HTERT RPE-1 (cell line): ENCODE measurements around the gene TSACC.

ENCODE experiments used
- in situ Hi-C: fragments of 300-500 bp; cut with MboI; formaldehyde crosslinking; loops from 4 replicates; pipeline ENCODE4 v1.14.3; 2020; ENCODE audit warnings: low sequenced_read_pairs

TSACC gene

DNA sequence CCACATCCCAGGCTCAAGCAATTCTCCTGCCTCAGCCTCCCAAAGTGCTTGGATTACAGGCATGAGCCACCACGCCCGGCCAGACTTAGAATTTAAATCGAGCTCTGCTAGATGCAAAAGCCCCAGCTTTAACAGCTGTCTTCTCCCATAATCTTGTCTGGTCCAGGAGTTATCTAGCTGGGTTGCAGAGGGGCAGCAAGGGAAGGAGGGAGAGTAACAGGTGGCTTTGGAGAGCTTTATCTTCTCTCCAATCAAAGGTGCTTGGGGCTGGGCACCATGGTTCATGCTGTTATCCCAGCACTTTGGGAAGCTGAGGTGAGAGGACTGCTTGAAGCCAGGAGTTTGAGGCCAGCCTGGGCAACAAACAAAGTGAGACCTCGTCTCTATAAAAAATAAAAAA, 34.5 kb downstream of the TSACC start:
- in situ Hi-C loops: no loop called here

DNA sequence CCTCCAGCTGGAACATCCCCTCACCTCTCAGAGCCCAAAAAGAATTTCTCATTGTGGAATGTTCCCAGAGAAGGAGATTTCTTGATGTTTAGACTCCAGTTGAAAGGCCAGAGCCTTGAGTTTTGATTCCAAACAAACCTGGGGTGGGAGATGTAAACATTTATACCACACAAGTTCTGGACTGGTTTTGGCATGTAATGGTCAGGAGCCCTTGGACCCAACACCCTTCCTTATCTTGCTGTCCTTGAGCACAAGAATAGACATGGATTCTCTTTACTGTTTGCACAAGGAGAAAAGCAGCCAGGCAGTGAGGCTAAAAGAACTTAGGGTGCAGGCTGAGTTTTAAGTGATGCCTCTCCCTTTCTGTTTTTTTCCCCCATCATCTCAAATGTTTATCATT, 35.2 kb downstream of the TSACC start:
- in situ Hi-C loops: no loop called here

DNA sequence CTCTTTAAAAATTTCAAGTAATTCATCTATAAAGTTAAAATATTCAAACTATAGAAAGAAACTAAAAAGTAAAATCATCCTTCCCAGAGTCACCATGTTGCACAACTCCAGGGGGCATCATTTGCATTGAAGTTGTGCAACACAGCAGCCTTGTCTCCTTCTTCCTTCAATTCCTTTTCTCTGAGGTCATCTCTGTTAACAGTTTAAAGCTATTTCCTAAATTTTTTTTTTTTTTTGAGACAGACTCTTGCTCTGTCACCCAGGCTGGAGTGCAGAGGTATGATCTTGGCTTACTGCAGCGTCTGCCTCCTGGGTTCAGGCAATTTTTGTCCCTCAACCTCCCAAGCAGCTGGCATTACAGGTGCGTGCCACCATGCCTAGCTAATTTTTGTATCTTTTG, 37.8 kb downstream of the TSACC start:
- in situ Hi-C loops: no loop called here

DNA sequence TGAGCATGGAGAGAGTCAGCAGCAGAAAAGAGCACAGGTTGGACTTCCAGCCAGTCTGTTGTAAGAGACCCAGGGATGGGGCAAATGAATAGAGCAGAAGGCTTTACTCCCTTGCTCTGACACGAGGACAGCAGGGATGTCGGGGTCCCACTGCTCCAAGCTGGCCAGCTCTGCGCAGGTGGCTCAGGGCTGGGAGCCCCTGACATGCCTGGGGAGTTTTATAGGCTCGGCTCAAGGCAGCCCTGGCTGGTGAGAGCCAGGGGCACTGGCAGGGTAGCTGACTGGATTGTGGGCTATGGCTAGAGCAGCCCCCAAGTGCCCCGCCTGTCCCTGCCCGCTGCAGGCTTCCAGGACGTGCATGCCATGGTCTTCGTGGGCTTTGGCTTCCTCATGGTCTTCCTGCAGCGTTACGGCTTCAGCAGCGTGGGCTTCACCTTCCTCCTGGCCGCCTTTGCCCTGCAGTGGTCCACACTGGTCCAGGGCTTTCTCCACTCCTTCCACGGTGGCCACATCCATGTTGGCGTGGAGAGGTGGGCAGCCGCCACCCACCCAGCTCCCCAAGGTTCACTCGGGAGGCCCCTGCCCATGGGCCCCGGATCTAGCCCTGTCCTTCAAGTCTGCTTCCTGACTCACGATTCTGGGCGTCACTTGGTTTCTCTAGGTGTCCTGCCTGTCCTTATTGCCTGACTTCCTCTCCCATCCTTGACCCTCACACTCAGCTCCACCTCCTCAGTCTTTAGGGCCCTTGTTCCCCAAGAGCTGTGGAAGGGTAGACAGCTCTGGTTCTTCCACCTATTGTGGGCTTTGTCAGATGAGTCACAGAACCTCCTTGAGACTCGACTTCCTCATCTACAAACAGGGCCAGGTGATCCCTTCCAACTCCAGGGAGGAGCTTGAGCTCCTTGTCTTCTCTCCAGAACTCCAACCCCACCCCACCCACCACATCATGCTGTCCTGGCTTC, 38.9 kb downstream of the TSACC start:
- in situ Hi-C loops: no loop called here

DNA sequence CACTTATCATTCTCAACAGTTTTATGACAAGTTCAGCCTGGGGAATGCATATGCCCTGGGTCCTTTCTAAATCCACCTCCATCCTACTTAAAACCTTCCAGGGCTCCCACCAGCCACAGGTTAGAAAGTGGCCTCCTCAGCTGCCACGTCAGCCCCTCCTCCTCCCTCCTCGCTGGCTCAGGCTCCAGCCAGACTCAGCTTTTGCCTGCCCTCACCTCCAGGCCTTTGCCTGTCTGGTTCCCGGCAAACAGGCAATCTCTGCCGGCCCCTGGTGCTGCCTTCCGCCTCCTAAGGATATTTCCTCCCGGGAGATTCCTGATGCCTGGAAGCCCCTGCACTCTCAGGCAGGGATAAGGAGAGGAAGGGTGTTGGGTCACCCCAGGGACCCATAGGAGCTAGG, 40.2 kb downstream of the TSACC start:
- in situ Hi-C loops: no loop called here

DNA sequence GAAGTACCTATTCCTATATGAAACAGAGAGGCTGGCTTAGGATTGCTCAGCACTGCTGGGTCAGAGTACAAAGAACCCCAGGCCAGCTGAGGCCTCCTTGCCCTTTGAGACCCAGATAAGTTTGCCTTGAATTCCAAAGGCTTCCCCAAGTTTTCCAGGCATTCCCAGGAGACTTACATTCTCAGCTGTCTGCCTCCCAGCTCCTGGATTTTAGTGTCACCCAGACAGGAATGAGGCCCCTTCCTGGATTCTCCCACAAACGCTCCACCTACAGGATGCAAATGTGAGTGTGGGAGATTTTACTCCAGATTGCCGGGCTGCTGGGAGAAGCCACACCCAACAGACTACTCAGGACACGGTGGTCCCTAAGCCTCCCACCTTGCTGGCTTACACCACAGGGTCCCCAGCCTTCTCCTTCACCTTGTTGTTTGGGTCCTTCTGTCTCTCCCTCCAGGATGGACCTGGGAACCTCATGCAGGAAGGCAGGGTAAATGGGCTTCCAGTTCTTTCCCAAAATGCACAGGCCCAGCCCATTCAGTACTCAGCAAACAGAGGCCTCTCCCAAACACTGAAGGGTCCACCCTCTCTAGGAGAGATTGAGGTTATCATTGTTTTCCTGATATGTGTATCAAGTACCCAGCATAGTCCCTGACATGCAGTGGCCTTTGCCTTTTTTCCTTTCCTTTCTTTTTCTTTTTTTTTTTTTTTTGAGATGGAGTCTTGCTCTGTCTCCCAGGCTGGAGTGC, 41.3 kb downstream of the TSACC start:
- in situ Hi-C loops: no loop called here

DNA sequence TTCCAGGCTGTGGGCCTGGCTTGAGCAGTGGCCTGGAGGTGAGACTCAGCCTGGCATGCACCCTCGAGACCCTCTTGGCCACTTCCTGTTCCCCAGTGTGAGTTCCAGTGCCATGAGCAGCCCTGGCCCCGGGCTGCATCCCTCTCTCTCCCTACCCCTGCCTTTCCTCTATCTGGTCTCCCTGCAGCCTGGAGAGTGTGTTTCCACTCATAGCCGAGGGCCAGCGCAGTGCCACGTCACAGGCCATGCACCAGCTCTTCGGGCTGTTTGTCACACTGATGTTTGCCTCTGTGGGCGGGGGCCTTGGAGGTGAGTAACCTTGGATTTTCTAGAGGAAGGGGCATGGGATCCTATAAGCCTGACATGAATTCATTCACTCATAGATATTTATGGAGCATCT, 44.2 kb downstream of the TSACC start:
- in situ Hi-C loops: no loop called here

DNA sequence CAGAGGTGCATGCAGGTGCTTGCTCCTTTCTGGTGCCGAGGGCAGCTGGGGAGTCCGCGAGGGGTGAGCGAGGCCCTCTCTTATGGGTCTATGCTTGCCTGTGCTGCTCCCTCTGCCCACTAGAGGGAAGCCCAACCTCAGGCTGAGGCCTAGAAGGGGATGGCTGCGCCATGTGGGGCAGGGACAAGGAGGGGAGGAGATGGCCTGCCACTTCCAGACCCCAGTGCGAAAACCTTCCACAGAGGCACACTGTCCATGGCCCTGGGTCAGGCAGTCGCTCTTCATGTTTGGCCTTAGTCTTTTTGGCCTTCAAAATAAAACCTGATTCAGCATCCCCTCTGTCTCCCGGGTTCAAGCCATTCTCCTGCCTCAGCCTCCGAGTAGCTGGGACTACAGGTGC, 44.7 kb downstream of the TSACC start:
- in situ Hi-C loops: no loop called here

DNA sequence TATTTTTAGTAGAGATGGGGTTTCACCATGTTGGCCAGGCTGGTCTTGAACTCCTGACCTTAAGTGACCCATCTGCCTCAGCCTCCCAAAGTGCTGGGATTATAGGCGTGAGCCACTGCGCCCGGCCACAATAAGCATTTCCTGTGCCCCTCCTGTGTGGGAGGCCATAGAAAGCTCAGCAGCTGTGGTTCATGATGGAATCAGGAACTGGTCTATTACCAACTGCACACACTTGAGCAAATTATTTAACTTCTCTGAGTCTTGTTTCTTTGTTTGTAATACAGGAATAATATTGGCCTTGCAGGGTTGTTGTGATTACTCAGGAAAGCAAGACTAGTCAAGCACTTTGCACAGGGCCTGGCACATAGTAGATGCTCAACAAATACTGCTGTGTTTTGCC, 45.7 kb downstream of the TSACC start:
- in situ Hi-C loops: no loop called here

DNA sequence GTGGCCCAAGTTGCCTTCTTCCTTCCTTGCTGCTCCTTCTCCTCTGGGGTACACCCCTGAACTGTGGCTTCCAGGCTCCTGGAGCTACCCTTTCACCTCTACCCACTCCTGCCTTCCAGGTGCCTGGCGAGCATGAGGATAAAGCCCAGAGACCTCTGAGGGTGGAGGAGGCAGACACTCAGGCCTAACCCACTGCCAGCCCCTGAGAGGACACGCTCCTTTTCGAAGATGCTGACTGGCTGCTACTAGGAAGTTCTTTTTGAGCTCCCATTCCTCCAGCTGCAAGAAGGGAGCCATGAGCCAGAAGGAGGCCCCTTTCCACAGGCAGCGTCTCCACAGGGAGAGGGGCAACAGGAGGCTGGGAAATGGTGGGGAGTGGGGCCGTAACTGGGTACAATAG, 46.3 kb downstream of the TSACC start:
- in situ Hi-C loops: no loop called here

DNA sequence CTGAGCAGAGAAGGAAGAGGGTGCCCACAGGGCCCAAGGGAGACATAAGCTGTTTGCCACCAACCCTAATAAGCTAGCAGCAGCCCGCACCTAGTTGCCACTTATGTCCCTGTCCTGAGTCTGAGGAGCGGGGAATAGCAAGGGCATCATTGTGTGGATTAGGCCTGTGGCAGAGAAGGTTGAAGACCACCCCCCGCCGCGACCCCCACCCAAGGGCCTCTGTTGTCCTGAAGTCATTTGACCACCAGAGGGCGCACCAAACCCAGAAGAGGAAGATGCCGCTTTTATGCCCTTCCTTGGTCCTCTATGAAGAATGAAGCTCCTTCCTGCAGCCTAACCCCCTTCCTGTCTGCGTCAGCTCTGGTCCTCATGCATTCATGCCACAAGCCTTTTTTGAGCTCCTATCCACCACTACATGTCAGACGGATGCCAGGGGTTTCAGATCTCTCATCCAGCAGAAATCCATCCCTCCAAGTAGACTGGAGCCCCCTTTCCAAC, 47.3 kb downstream of the TSACC start:
- in situ Hi-C loops: no loop called here

DNA sequence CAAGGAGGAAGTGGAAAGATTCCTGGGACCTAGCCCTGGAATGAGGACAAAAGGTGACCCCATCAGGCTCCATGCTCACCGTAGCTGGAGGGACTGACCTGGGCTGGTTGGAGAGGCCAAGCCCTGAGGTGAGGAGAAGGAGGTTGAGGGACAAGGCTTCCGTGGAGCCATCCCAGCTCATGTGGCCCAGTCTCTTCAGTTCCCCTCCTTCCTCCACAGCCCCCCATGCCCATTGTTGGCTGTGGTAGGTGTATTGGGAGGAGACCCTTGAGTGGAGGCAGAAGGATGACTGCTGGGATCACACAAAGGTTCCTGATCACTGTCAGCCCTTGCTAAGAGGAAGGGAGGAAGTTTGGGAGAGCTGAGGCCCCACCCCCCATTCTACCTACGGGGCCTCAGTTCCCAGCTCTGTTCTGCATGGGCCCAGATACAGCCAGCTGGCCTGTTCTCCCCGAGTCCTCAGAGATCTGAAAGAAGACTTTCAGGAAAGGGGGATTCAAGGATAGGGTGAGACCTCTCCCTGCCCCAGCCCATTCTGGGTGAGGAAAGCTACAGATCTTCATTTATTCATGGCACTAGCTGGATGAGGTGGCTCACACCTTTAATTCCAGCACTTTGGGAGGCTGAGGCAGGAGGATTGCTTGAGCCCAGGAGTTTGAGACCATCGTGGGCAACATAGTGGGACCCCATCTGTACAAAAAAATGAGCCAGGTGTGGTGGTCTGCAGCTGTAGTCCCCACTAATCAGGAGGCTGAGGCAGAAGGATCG, 48.0 kb downstream of the TSACC start:
- in situ Hi-C loops: no loop called here

DNA sequence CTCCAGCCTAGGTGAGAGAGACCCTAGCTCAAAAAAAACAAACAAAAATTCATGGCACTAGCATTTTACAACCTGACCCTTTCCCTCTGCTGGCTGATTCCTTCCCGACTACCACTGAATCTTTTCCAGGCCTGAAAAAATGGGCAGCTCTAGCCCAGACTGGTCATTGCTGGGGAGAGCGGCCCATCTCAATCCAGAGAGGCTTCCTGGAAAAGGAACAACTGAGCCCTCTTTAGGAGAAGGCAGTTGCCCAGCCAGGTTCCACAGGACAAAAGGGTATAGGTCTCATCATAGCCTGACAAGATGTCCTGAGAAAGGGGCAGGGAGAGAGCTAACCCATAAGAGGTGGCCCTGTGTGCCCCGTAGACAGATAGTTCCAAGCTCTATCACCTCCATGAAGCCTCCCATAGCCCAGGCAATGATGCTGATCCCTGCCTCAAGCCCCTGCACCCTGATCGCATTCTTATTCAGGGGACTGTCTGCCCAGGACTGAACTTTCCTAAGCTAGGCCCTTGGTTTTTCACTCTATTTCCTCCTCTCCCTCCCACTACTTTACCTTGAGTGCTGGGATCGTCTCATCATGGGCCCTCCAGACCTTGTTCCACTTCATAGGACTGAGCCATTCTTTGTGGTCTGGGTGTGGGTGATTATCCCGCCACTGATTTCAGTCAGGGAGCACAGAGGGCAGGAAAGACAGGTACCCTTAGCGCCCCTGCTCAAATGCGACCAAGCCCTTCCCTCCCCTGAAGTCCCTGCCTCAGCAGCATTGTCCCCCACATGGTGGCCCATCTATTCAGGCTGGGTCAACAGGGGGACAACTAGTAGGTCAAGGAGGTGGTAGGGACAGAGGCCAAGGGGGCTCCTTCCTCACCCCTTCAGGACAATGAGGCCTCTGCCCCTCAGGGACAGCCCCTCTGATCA, 48.9 kb downstream of the TSACC start:
- in situ Hi-C loops: no loop called here

DNA sequence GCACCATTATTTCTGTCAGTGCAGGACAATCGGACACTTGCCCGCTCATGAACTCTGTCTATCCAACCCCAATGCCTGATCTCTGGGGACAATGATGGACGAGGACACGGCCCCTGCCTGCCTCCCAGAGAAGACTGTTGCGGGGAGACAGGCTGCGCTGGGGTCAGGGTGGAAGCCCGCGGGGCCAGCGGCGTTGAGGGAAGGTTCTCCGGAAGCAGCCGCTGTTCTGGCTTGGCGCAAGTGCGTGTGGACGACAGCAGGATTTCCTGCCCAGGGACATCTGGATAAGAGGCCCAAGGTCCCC, 49.5 kb downstream of the TSACC start:
- in situ Hi-C loops: no loop called here

DNA sequence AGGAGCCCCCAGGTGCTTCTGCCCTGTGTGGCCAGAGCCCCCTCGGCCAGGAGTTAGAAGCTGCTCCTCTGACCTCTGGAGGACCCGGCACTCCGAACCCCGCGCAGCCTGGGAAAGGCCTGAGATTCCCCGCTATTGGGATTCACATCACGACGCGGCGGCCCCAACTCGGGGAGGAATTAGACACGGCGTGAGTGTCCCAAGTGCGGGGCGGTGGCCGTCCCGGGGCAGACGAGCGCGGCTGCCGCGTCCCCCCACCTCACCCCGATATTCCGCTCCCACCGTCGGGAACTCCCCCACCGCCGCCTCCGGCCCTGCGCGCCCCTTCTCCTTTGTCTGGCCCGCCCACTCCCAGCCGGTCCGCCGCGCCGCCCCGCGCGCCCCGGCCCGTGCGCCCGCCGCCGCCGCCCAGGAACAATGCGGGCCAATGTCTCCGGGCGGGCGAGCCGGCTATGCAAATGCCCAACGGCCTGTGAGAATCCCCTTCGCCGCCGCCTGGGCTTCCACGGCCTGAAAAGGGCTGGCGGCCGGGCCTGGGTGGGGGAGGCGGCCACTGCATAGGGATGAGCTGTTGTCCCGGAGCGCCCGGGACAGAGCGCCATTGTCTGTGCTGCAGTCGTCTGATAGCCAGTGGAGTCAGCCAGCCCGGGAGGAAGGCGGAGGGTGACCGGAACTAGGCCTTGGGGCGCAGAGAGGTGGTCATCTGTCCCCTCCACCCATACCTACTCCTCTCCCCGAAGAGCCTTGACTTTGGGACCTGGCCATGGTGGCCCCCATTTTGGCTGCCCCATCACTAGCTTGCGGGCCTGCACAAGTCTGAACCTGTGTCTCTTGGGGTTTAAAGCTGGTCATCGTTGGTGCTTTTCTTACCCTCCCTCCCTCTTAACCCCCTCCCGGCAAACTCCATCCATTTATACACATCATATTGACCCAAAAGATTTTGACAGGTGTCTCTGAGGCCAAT, 50.1 kb downstream of the TSACC start:
- in situ Hi-C loops: no loop called here

DNA sequence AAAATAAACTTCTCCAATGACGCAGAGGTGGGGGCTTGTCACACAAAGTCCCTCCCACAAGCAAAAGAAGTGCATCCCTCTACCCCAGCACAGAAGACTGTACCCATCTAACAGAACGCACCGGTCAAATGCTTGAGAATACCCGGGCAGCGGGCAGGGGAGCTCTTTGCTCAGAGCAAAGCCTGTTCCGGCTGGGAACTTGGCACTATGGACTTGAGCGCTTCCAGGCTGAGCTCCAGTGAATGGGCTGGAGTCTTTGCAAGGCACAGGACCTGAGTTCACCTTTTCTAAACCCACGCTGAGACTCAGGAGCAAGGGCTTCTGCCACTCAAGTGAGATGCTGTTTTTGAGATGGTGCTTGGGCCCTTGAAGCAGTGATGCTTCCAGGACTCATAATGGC, 51.0 kb downstream of the TSACC start:
- in situ Hi-C loops: no loop called here

DNA sequence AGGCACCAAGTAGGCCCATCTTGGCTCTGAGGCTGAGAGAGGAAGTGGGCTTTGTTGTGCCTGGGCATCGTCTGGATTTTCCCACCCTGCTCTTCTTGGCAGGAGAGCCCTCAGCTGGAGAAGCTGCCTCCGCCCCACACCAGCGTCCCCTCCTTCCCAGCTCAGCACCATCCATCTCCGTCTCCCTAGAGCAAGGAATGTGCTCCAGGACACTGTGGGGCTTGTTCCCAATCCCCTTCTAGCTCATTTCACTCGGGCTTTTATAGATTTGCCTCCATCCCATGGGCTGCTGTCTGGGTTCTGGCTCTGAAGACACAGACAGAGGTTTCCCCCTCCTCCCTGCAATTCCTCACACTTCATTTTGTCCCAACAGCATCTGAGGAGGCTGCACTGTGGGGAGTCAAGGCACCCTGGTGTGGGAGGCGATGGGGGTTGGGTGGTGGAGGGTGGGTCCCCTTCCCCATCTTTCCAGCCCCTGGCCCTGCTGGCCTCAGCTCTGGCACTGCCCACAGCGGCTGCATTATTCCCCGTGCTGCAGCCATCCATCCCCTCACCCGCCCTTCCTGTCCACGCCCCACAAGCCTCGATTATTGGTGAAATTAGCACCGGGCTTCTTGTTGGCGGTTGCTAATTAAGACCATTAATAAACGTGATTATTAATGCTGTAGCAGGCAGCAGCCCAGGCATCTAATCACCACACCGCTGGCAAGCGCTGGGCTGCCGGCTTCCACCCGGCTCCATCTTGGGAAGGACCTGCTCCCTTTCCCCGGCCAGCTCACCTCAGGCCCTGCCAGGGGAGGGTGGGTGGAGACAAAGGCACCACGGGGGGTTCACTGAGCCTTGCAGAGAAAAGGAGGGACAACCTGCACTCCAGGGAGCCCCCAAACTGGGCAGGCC, 52.4 kb downstream of the TSACC start:
- in situ Hi-C loops: no loop called here

DNA sequence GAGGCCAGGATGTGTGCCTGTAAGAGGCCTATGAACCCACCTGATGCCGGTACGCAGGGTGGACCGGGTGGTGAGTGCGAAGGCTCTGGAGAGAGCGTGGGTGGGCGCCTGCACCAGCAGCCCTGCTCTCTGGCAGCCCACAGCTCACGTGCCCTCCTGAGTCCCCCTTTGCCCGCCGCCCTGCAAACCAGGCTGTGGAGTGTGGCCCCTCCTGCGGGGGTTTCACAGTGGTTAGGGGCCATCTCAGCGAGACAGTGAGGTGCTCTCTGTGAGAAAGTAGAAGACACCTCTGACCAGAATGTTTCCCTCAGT, 53.0 kb downstream of the TSACC start:
- in situ Hi-C loops: no loop called here
